Mesenchymal stem cell (in vitro differentiated cells and primary cell): ENCODE data around the gene PDS5A.

Experiments
- DNase-seq: peaks from one replicate; pipeline ENCODE4 v3.0.0-alpha.2; 2013
- H2AFZ ChIP-seq: one replicate; pipeline ENCODE4 v1.6.1; 2013; ENCODE audit warnings: low read depth, mild to moderate bottlenecking, control low read depth, inconsistent platforms, low read length, moderate library complexity
- H2AK5ac ChIP-seq: 2 replicates; pipeline ENCODE4 v1.6.1; 2013; ENCODE audit warnings: low read length, moderate library complexity, mild to moderate bottlenecking, inconsistent platforms; ENCODE audit not compliant: severe bottlenecking
- H2BK120ac ChIP-seq: one replicate; pipeline ENCODE4 v1.6.1; 2013; ENCODE audit warnings: low read depth, mild to moderate bottlenecking, inconsistent platforms, low read length, moderate library complexity
- H2BK12ac ChIP-seq, 2 experiments: one replicate each; pipeline ENCODE4 v1.6.1; 2013; ENCODE audit warnings: inconsistent platforms in 2 of 2, low read length in 2 of 2, mild to moderate bottlenecking in 2 of 2, moderate library complexity in 2 of 2, control low read depth in 1 of 2
- H2BK15ac ChIP-seq: one replicate; pipeline ENCODE4 v1.6.1; 2013; ENCODE audit warnings: mild to moderate bottlenecking, low read depth, inconsistent platforms; ENCODE audit not compliant: poor library complexity, severe bottlenecking
- H2BK5ac ChIP-seq: 2 replicates; pipeline ENCODE4 v1.6.1; 2013; ENCODE audit warnings: low read depth, mild to moderate bottlenecking, low read length, control low read depth, inconsistent platforms; ENCODE audit not compliant: poor library complexity, severe bottlenecking
- H3K14ac ChIP-seq, 2 experiments: one replicate each; pipeline ENCODE4 v1.6.1; 2013; ENCODE audit warnings: inconsistent platforms in 2 of 2, low read length in 2 of 2, control low read depth in 1 of 2, mild to moderate bottlenecking in 1 of 2, moderate library complexity in 1 of 2
- H3K18ac ChIP-seq, 2 experiments: one replicate each; pipeline ENCODE4 v1.6.1; 2013; ENCODE audit warnings: inconsistent platforms in 2 of 2, low read length in 2 of 2, control low read depth in 1 of 2, low read depth in 1 of 2, mild to moderate bottlenecking in 1 of 2
- H3K23ac ChIP-seq, 2 experiments: one replicate each; pipeline ENCODE4 v1.6.1; 2013; ENCODE audit warnings: inconsistent platforms in 2 of 2, low read length in 2 of 2, mild to moderate bottlenecking in 2 of 2, moderate library complexity in 2 of 2, control low read depth in 1 of 2
- H3K27ac ChIP-seq: 2 replicates; pipeline ENCODE4 v1.5.1; 2013; ENCODE audit warnings: mild to moderate bottlenecking, moderate library complexity, low read length, control low read depth, inconsistent platforms; ENCODE audit not compliant: poor library complexity, severe bottlenecking
- H3K27me3 ChIP-seq, 2 experiments: 2 replicates each; pipeline versions ENCODE4 v1.6.1 to v1.7.0; 2013; ENCODE audit warnings: low read length in 2 of 2, mild to moderate bottlenecking in 2 of 2, moderate library complexity in 2 of 2, control low read depth in 1 of 2, inconsistent platforms in 1 of 2; ENCODE audit not compliant: control insufficient read depth in 1 of 2, insufficient read depth in 1 of 2
- H3K36me3 ChIP-seq, 2 experiments: 2 replicates each; pipeline versions ENCODE4 v1.6.1 to v1.7.0; 2013; ENCODE audit warnings: low read length in 2 of 2, control low read depth in 1 of 2, inconsistent platforms in 1 of 2, low read depth in 1 of 2, mild to moderate bottlenecking in 1 of 2; ENCODE audit not compliant: insufficient read depth in 2 of 2, control insufficient read depth in 1 of 2
- H3K4ac ChIP-seq, 2 experiments: one replicate each; pipeline ENCODE4 v1.6.1; 2013; ENCODE audit warnings: inconsistent platforms in 2 of 2, low read length in 2 of 2, mild to moderate bottlenecking in 2 of 2, moderate library complexity in 2 of 2, control low read depth in 1 of 2, low read depth in 1 of 2
- H3K4me1 ChIP-seq: 2 replicates; pipeline ENCODE4 v1.6.1; 2013; ENCODE audit warnings: low read depth, low read length, control low read depth; ENCODE audit not compliant: control insufficient read depth, insufficient read depth
- H3K4me2 ChIP-seq: 2 replicates; pipeline ENCODE4 v1.6.1; 2013; ENCODE audit warnings: low read length, mild to moderate bottlenecking, inconsistent platforms; ENCODE audit not compliant: poor library complexity, severe bottlenecking
- H3K4me3 ChIP-seq, 2 experiments: 2 replicates each; pipeline versions ENCODE4 v1.5.1 to v1.7.0; 2013; ENCODE audit warnings: low read length in 2 of 2, mild to moderate bottlenecking in 2 of 2, control low read depth in 1 of 2, low read depth in 1 of 2; ENCODE audit not compliant: insufficient read depth in 1 of 2
- H3K79me1 ChIP-seq: replicated peaks from 2 replicates; pipeline ENCODE4 v1.6.1; 2013; ENCODE audit warnings: mild to moderate bottlenecking, control low read depth, low read length, inconsistent platforms; ENCODE audit not compliant: poor library complexity, severe bottlenecking
- H3K9ac ChIP-seq: 2 replicates; pipeline ENCODE4 v1.7.0; 2013; ENCODE audit warnings: mild to moderate bottlenecking, low read length, moderate library complexity
- H3K9me3 ChIP-seq: 2 replicates; pipeline ENCODE4 v1.7.0; 2013; ENCODE audit warnings: mild to moderate bottlenecking, low read length; ENCODE audit not compliant: control insufficient read depth
- H4K8ac ChIP-seq: one replicate; pipeline ENCODE4 v1.6.1; 2013; ENCODE audit warnings: inconsistent platforms, mild to moderate bottlenecking, low read length, moderate library complexity
- H4K91ac ChIP-seq: one replicate; pipeline ENCODE4 v1.6.1; 2013; ENCODE audit warnings: mild to moderate bottlenecking, low read length, inconsistent platforms
- WGBS: methylation state at CpG from one replicate; pipeline ENCODE4 v1.1.7; 2013; ENCODE audit warnings: mixed read lengths; 5-methylcytosine and 5-hydroxymethylcytosine counted together

The PDS5A gene

DNA sequence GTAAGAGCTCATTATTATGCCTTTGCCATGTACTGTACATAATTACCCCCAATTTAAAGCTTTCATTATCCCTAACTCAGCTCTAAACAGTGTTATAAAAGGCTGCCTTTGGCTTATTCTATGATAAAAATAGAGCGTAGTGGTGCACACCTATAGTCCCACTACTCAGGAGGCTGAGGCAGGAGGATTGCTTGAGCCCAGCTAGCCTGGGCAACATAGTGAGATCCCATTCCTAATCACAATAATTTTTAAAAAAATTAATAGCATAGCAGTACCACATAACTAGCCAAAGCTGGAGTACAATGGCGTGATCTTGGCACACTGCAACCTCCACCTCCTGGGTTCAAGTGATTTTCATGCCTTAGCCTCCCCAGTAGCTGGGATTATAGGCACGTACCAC, 112.4 kb downstream of the PDS5A start:
- Histone ChIP-seq H2BK120ac (no peak overlapping the region), H3K14ac (no peak overlapping the region), H3K9ac (no peak overlapping the region), H4K91ac (no peak overlapping the region), H3K23ac (no peak overlapping the region), H2AFZ (no peak overlapping the region), H2BK12ac (no peak overlapping the region), H2AK5ac (no peak overlapping the region), H3K4ac (no peak overlapping the region), H3K4me2 (no peak overlapping the region), H3K4me3 (no peak overlapping the region), H2BK15ac (no peak overlapping the region), H3K79me1 (peaks cover 3% of the 10 kb centered on the region), H3K9me3 (no peaks in the 10 kb centered on the region), H4K8ac (no peak overlapping the region), H3K27me3 (no peaks in the 10 kb centered on the region), H3K18ac (no peak overlapping the region), H2BK5ac (no peak overlapping the region), H3K4me1 (no peaks in the 10 kb centered on the region), H3K36me3 (peaks cover 15 to 92% of the 10 kb centered on the region in 2 experiments), H3K27ac (no peak overlapping the region)
- no peak for DNase-seq
- WGBS: 97% methylated on average over 3 of the region's 3 CpGs

DNA sequence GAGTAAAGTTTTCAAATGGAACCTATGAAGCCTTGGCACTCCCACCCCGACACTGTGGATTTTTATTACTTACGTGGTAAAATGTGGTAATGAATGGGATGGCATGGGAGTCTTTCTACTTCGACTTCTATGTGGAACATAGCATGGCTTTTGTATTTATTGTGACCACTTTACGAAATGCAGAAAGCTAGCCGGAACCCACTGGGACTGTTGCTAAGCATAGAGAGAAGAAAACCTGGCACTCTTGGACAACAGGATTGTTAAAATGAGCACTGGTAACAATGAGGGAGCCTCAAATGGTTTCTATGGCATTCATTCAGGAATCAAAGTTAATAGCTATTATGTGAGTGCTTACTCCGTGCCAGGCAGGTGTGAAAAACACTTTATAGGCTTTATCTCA, 113.3 kb downstream of the PDS5A start:
- Histone ChIP-seq H2BK120ac (no peak overlapping the region), H2BK12ac (no peak overlapping the region), H2AFZ (no peak overlapping the region), H2AK5ac (no peak overlapping the region), H3K4ac (no peak overlapping the region), H2BK5ac (no peak overlapping the region), H3K79me1 (peaks cover 9% of the 10 kb centered on the region), H3K4me1 (no peaks in the 10 kb centered on the region), H3K9ac (no peak overlapping the region), H3K27me3 (no peaks in the 10 kb centered on the region), H4K91ac (no peak overlapping the region), H3K27ac (no peak overlapping the region), H4K8ac (no peak overlapping the region), H2BK15ac (no peak overlapping the region), H3K36me3 (peaks cover 21 to 92% of the 10 kb centered on the region in 2 experiments), H3K23ac (no peak overlapping the region), H3K9me3 (no peaks in the 10 kb centered on the region), H3K14ac (no peak overlapping the region), H3K4me2 (no peak overlapping the region), H3K18ac (no peak overlapping the region), H3K4me3 (no peak overlapping the region)
- 97% methylated on average over 5 of the region's 6 CpGs for WGBS
- DNase-seq: no peak

DNA sequence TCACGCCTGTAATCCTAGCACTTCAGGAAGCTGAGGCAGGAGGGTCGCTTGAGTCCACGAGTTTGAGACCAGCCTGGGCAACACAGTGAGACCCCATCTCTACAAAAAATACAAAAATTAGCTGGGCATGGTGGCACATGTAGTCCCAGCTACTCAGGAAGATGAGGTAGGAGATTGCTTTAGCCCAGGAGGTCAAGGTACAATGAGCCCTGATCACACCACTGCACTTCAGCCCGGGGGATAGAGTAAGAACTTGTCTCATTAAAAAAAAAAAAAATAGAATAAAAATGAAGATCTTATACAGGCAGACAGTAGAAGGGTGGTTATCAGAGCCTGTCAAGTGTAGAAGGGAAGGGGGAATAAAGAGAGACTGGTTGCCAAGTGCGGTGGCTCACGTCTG, 116.9 kb downstream of the PDS5A start:
- Histone ChIP-seq H2AK5ac (no peak overlapping the region), H3K4me3 (no peak overlapping the region), H2BK120ac (no peak overlapping the region), H4K8ac (no peak overlapping the region), H2BK15ac (no peak overlapping the region), H3K4me2 (no peak overlapping the region), H2BK12ac (no peak overlapping the region), H3K27ac (no peak overlapping the region), H3K9ac (no peak overlapping the region), H3K9me3 (peaks cover 9% of the 10 kb centered on the region), H3K36me3 (peaks cover 15 to 96% of the 10 kb centered on the region in 2 experiments), H3K18ac (no peak overlapping the region), H3K4ac (no peak overlapping the region), H3K14ac (no peak overlapping the region), H3K23ac (no peak overlapping the region), H2AFZ (no peak overlapping the region), H2BK5ac (no peak overlapping the region), H3K27me3 (no peaks in the 10 kb centered on the region), H3K4me1 (no peaks in the 10 kb centered on the region), H3K79me1 (peaks cover 9% of the 10 kb centered on the region), H4K91ac (no peak overlapping the region)
- no peak for DNase-seq
- 100% methylated on average over 1 of the region's 6 CpGs for WGBS

DNA sequence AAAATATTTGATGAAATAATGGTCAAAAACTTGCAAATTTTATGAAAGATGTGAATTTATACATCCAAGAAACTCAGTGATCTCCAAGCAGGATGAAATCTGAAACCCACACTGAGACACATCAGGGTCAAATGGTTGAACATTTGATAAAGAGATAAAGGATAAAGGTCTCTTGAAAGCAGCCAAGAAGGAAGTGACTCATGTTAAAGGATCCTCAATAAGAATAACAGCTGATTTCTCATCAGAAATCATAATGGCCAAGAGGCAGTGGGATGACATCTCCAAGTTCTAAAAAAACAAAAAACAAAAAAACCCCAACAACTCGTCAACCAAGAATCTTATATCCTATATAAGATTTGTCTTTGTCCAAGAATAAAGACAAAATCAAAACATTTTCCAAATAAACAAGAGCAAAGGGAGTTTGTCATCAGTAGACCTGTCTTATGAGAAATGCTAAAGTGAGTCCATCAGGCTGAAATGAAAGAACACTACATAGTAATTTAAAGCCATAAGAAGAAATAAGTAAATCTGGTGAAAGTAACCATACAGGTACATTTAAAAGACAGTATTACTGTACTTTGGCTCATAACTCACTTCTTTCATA, 121.7 kb downstream of the PDS5A start:
- no peak overlapping the region for H3K14ac ChIP-seq
- H2BK15ac ChIP-seq: no peak overlapping the region
- H3K18ac ChIP-seq: no peak overlapping the region
- H2BK12ac ChIP-seq: no peak overlapping the region
- no peak overlapping the region for H3K9ac ChIP-seq
- H2BK120ac ChIP-seq: no peak overlapping the region
- H3K23ac ChIP-seq: no peak overlapping the region
- peaks cover 3% of the 10 kb centered on the region for H3K4me1 ChIP-seq
- H2AFZ ChIP-seq: no peak overlapping the region
- peaks cover 23% of the 10 kb centered on the region for H3K79me1 ChIP-seq
- WGBS: no CpG with 5 or more reads among the region's 1 CpG
- peak; percentile 34 for DNase-seq
- peaks cover 23% of the 10 kb centered on the region for H3K9me3 ChIP-seq
- no peak overlapping the region for H3K4me2 ChIP-seq
- H3K27ac ChIP-seq: no peak overlapping the region
- H4K91ac ChIP-seq: no peak overlapping the region
- no peak overlapping the region for H4K8ac ChIP-seq
- H3K27me3 ChIP-seq: no peaks in the 10 kb centered on the region
- peaks cover 18 to 88% of the 10 kb centered on the region in 2 experiments for H3K36me3 ChIP-seq
- H3K4me3 ChIP-seq: peak overlapping the region in 1 of 2 experiments; percentile 23
- no peak overlapping the region for H2AK5ac ChIP-seq
- no peak overlapping the region for H3K4ac ChIP-seq
- H2BK5ac ChIP-seq: no peak overlapping the region
